ENCODE measurements around the gene RFPL2.
A peak's percentile ranks its signal among the peaks of the same experiment; 100 is the strongest.
"Not testable (repeated sequence)": the region's sequence is repeated elsewhere in the genome, so short reads cannot be mapped to it uniquely, and the experiment has no call there.

RFPL2 gene

DNA sequence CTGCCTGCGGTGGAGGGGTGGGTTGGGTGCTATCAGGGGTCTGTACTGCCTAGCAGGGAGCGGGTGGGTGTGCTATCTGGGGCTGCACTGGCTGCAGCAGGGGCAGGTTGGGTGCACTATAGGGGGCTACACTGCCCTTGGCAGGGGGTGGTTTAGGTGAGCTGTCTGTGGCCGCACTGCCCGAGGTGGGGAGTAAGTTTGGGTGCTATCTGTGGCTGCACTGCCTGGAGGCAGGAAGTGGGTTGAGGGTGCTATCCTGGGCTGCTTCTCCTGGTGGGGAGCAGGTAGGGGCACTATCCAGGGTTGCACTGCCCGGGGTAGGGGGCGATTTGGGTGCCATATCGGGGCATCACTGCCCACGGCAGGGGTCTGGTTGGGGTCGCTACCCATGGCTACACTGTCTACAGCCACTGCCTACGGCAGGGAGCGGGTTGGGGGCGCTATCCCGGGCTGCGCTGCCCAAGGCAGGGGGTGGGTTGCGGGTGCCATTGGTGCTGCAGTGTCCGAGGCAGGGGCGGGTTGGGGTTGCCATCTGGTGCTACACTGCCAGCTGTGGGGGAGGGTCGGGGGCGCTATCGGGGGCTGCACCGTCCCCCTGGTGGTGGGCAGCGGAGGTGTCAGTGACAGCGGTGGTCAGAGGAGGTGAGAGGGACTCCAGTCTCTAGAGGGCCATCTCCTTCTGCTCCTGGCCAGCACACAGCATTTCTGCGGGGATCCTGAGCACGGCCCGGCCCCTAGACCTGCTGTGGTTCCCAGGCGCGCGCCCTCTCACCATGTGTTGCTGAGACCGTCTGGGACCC, 1.3 kb upstream of the RFPL2 start:
- no peak for DNase-seq

- DNase-seq = no peak
Measured at GRCh38 chr22:32204040-32204855, 625 bp downstream of the RFPL2 start.

DNA sequence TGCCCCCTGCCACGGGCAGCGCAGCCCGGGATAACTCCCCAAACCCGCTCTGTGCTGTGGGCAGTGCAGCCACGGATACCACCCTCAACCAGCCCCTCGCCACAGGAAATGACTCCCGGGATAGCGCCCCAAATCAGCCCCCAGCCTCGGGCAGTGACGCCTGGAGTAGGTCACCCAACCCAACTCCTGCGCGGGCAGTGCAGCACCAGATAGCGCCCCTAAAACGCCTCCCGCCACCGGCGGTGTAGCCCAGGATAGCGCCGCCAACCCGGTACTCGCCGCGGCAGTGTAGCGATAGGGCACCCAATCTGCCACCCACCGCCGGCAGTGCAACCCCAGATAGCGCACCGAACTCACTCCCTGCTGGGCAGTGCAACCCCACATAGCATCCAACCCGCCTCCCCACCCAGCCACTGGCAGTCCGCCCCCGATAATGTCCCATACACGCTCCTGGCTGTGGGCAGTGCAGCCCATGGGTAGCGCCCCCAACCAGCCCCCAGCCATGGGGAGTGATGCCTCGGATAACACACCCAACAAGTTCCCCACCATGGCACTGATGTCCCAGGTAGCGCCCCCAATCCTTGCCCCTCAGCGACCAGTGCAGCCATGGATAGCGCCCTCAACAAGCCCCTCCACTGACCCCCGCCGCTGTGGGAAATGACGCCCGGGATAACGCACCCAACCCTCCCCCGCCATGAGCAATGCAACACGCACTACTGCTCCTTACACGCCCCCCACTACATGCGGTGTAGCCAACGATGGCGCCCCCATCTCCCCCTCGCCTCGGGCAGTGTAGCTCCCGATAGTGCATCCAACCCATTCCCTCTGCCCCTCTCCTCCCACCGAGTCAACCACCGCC, 1.5 kb downstream of the RFPL2 start:
- no peak for DNase-seq

DNA sequence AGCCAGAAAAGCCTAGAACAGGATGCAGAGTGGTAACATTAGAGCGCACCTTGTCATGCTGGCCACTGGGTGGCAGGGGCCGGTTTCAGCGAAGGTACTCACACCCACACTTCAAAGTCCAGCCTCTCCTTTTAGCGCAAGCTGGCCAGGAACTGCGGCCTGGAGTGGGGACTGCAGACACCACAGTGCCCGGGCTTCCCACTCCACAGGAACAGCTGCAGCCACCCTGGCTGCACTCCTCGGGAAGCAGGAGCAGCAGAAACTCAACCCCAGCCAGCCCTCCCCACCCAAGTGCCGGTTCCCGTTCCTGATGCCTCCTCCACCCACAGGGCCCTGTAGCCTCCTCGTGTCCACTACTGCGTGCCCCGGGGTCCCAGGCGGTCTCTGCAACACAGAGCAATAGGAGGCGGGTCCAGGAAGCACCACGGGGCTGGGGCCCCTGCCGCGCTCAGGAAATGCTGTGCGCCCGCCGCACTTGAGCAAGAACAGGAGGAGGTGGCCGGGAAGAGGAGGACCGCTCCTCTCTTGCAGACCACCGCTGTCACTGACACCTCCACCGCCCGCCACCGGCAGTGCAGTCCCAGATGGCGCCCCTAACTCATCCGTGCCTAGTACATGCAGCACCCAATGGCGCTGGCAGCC, 2.2 kb downstream of the RFPL2 start:
- DNase-seq = peak; percentile 57

- DNase-seq = no peak
Measured at GRCh38 chr22:32202161-32202538, 2.7 kb downstream of the RFPL2 start.

DNA sequence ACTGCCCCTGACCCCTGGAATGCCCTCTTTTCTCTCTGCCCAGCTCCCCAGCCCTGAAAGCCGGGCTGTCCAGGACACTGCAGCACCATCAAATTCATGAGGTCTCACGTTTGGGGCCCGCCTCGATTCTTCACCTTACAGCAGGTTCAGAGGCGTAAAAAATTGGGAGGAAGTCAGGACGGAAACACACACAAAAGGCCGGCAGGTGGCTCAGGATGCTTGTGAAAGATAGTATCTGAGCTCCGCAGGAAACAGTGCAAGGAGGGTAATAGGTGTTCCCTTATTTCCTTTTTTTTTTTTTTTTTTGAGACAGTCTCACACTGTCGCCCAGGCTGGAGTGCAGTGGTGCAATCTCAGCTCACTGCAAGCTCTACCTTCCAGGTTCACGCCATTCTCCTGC, 4.1 kb downstream of the RFPL2 start:
- no peak for DNase-seq

- DNase-seq = no peak
Measured at GRCh38 chr22:32199961-32200360, 4.9 kb downstream of the RFPL2 start.

- no peak for DNase-seq
Measured at GRCh38 chr22:32199341-32199740, 5.5 kb downstream of the RFPL2 start.

DNA sequence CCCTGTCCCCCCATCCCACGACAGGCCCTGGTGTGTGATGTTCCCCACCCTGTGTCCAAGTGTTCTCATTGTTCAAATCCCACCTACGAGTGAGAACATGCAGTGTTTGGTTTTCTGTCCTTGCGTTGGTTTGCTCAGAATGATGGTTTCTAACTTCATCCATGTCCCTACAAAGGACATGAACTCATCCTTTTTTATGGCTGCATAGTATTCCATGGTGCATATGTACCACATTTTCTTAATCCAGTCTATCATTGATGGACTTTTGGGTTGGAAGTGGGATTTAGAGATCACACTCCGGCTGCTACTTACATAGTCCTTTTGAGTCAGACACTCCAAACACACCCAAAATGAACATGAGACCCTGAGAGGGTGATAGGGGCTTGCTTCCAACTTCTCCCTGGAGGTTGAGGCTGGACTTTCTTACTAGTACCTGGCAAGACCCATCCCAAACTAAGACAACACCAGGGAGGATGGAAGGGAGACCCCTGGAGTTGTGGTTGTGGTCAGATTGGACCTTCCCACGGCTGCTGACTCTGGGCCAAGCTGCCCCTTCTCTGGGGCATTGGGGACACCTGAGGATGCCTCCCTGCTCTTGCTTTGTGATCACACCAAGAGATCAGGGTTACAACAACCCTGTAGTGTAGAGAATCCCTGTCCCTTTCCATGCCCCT, 7.2 kb downstream of the RFPL2 start:
- not testable (repeated sequence) for DNase-seq

DNA sequence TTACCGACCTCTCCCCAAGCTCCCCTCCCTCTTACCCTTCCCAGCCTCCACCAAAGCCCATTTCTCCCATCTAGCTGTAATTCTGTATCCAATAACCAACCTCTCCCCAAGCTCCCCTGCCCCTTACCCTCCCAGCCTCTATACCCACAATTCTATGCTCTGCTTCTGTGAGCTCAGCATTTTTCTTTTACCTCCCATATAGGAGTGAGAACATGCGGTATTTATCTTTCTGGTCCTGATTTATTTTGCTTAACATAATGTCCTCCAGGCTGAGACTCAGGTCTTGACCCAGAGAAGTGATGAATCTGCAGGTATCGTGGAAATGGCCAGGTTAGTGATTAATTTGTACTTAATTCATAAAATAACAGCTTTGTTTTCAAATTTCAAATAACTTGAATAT, 9.0 kb downstream of the RFPL2 start:
- not testable (repeated sequence) for DNase-seq

GRCh38 chr22:32193346-32193745, 11.5 kb downstream of the RFPL2 start:
- DNase-seq = not testable (repeated sequence)

DNA sequence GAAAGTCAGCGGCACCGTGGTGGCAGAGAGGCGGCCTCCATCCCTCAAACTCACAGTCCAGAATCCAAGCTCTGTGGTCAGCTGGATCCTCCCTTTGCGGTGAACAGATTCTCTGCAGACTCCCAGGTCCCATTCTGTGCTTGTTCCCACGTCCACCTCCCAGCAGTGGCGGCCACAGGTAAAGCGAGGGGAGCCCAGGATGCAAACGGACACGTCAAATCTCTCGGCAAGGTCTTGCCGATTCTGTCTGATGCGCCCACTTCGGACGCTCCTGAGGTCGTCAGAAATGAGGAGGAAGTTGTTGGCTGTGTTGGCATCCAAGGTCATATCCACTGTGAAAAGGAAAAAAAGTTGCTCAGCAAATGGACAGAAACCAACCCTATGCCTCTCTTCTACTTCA, 13.9 kb downstream of the RFPL2 start:
- not testable (repeated sequence) for DNase-seq

DNA sequence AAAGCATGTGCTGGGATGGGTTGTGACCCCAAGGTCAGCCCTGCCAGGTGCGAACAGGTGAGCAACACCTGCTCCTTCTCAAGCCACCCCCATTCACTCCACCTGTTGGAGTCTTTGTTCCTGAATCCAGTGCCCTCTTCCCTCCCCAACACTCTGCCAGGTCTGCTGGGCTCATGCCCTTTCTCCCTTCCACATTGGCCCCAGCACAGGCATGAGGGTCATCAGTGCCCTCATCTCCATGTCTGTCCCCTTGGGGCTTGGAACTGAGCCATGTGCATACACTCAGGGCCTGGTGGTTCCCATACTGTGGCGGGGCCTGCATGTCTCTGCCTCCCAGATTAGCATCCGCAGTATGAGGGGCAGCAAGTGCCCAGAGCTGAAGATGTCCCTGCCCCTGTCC, 19.1 kb downstream of the RFPL2 start:
- no peak for DNase-seq

GRCh38 chr22:32183625-32184024, 21.2 kb downstream of the RFPL2 start:
- no peak for DNase-seq

- no peak for DNase-seq
Measured at GRCh38 chr22:32181043-32181442, 23.8 kb downstream of the RFPL2 start.

DNA sequence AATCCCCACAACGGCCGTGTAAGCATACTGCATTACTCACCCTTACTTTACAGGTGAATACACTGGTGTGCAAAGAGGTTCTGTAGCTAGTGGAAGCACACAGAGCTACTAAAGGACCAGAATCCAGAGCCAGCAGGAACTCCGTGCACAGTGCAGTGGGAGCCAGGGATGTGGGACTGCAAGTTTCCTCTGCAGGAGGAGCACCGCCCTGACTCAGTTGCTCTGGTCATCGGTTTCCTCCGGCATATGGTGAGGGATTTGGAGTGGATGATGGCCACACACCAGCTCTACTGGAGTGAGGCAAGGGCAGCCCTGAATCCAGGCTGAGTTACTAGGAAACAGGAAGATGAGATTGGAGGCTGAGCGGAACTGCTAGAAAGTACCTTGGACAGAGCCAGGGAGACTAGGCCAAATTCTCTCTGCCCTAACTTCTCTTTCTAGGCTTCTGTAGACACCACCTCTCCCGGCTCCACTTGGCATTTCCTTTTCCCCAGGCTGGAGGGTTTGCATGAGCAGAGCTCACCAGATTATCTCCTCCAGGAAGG, 27.6 kb downstream of the RFPL2 start:
- DNase-seq = no peak

DNA sequence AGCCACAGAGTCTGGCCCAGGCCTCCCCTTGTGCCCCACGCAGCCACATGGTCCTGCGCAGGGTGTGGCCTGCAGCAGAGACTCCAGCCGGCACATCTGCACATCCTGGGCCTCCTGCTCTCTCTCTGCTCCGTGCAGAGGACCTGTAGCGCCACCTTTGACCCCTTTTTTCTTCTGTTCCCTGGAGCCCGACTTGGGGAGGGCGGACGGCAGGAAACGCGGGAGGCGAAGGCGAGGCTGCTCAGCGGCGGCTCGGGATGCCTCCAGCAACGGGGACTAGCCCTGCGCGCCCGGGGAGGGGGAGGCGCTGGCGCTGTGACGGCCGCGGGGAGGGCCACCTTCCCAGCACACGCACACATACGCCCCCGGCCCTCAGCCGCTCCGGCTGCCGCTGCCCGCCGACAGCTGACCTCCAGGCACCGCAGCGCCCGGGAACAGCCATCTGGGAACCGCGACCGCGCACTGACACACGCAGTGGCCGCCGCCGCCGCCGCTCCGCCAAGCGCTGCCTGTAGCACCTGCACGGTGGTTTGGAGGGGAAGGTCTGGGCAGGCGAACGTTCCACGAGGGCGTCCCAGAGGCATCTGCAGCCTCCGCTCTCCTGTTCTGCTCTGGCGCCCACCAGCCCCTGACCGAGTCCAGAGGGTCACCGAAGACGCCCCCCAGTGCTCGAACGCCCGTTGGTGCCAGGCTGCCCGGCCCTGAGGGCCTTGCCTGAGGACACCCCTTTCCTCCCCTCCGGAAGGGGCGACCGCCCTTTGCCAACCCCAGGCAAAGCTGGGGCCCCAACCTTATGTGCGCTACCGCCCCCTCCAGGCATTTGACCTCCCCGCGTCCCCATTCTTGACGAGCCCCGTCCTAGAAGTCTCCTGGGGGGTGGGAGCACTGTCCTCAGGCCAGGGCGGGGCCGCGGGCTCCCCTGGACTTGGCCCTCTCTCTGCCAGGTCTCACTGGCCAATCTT, 28.9 kb downstream of the RFPL2 start:
- DNase-seq = no peak

- no peak for DNase-seq
Measured at GRCh38 chr22:32175115-32175514, 29.8 kb downstream of the RFPL2 start.

- no peak for DNase-seq
Measured at GRCh38 chr22:32165681-32166080, 39.2 kb downstream of the RFPL2 start.

GRCh38 chr22:32164075-32164860, 40.6 kb downstream of the RFPL2 start:
- no peak for DNase-seq

Data from NCI-H2227 treated with DMSO at 0.1 percent for 48 hours (cell line).